Right kidney (tissue), 1 donor: ENCODE data around the gene RASA3.
"Not testable (repeated sequence)": the region's sequence is repeated elsewhere in the genome, so short reads cannot be mapped to it uniquely, and the experiment has no call there.

Source experiments
- DNase-seq: peaks from one replicate; pipeline ENCODE4 v3.0.0-alpha.2; 2016

Gene RASA3

DNA sequence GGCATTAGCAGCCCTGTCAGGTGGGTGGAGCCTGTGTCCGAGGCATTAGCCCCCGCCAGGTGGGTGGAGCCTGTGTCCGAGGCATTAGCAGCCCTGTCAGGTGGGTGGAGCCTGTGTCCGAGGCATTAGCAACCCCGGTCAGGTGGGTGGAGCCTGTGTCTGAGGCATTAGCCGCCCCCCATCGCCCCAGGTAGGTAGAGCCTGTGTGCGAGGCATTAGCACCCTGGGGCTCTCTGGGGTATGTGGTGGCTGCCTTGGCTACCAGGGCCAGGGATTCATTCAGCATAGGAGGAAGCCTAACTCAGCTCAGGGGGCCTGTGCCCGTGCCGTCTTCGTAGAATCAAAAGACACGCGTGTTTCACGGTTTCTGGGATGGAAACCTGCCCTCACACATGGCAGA lies 112.3 kb downstream of the RASA3 start:
- not testable (repeated sequence) for DNase-seq

DNA sequence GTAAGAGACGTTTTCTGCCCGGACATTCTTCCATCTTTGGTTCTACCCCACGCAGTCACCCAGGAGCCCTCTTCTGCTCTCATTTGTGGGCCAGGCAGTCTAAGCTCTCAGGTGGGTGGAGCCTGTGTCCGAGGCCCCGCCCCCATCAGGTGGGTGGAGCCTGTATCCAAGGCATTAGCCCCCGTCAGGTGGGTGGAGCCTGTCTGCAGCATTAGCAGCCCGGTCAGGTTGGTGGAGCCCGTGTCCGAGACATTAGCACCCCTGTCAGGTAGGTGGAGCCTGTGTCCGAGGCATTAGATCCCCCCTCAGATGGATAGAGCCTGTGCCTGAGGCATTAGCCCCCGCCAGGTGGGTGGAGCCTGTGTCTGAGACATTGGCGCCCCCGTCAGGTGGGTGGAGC lies 113.1 kb downstream of the RASA3 start:
- DNase-seq = no peak

DNA sequence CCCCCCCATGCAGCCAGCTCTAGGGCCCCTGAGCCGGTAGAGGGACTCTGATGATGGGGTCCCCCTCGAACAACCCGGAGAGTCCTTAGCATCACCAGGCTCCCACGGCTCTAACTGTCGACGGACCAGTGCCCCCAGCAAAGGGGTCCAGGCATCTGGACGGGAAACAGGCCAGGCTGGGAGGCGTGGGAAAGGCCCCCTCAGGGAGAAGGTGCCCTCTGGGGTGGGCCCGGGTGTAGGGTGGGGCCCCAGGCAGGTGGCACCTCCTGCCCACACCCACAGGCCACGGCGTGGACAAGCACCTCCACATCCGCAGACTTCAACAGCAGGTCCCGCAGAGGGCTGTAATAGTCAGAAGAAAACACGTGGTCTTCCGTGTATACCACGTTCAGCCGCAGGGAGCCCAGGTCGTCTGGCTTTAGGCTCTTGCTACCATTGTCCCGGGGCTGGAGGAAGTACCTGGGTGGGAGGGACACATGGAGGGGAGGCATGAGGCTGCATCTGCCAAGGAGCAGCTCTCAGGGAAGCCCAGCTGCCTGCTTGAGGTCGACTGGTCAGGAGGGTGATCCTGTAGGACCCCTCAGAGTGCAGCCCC lies 113.9 kb downstream of the RASA3 start:
- DNase-seq = no peak

DNA sequence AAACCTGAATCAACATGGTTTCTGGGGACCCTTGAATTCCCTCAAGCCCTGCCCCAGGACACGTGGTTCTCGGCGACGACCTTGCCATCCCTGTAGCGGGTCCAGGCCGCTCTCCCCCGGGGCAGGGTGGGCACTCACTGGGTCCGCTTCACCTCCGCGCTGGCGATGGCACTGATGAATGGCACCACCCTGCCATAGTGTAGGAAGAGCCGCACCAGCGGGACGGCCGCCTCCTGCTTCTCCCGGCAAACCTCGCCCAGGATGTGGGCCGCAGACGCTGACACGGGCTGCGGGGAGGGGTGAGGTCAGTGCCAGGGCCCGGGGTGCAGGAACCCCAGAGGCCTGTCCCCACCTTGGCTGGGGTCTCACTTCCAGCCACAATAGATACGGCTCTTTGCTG lies 114.5 kb downstream of the RASA3 start:
- DNase-seq = no peak

DNA sequence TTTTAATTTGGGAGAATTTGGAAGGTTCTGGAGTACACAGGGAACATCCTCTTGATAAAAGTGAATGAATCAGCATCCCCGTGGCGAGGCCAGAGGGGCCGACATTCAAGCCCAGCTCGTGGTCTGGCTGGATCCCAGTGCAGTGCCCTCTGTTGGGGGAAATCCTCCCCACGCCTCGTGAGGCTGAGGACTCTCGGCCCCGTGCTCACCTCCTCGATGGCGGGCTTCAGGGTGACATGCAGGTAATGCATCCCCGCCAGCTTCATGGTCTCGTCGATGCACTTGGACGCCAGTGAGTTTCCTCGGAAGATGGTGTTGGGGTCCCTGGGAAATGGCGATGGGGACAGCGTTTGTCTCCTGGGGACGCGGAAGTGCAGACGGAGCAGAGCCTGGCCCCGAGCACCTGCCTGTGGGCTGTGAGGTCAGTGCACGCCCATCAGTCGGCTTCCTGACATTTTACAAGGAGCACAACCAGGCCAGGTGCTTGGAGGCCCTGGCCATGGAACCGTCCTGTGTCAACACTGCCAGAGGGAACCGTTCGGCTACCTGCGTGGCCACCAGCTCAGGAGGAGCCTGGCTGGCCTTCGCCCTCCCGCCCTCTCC lies 115.3 kb downstream of the RASA3 start:
- no peak for DNase-seq

DNA sequence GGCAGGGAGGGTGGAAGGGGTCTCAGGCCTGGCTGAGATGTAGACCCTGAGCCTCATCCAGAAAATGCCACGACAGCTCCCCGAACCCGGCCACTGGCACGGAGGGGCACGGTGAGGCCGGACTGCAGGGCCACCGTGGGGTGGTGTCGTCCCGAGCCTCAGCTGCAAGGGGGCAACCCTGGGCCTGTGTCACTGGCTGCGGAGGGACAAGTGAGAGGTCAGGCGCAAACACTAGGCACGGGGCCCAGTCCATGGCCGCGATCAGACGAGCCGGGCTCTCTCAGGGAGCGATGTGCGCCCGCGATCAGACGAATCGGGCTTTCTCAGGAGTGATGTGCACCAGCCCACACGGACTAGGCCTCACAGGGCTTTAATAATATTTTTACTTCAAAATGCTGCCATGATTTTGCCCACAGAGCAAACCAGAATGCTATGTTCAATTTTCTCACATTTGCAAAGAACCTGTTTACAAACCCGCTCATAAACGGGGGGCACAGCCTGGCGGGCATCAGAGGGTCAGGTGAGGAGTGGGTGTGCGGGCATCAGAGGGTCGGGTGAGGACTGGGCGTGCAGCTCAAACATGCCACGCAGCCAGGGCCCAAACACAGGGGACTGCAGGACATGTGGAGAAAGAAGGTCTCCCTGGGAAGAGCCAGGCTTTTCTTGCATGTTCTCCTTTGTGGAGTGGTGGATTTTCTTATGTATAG lies 115.9 kb downstream of the RASA3 start:
- DNase-seq = no peak

DNA sequence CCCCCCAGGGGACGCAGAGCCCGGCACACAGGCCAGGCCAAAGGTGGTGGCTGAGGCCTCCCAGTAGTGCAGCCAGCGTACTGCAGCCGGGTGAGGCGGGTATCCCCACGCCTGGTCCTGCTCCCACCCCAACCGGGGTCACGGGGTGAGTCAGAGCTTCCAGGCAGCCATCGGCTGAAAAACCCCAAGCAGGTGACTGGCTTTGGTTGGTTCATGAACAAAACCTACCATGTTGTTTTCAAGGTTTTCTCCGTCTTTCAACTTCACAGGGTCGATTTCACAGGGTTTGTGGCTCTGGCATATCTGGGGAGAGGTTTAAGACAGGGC lies 116.5 kb downstream of the RASA3 start:
- DNase-seq = no peak

DNA sequence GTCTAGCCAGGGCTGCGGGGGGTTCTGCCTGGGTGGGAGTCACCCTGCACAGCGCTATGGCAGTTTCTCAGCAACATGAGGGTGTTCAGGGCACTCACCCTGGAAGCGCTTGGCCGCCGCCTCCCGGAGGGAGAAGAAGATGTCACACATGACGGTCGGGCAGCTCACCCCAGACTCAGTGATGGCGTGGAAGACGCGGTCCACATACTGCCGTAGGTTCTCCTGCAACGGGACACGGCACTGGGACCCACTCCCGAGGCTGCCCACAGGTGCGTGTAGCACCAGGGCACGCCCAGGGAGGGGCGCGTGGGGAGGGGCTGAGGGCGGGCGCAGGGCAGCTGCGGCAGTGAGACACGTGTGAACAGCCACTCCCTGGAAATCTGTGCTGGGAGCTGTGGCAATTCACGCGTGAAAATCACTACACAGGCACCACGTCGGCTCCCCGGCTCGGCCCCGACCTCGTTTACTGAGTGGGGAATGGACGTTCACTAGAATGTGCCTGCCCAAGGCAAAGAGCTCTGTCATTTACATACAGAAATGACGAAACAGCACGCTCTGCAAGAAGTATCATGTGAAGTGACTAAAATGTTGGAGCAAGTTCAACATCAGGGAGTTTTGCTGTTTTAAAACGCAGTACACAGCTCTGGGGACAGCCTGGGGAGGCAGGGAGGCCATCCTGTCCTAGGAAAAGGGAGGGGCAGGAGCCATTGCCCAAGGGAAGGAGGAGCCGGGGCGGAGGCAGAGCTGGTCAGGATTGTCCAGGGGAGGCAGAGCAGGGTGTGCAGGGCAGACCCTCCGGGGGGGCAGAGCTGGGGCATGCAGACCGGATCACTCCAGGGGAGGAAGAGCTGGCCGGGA lies 117.1 kb downstream of the RASA3 start:
- DNase-seq = no peak

DNA sequence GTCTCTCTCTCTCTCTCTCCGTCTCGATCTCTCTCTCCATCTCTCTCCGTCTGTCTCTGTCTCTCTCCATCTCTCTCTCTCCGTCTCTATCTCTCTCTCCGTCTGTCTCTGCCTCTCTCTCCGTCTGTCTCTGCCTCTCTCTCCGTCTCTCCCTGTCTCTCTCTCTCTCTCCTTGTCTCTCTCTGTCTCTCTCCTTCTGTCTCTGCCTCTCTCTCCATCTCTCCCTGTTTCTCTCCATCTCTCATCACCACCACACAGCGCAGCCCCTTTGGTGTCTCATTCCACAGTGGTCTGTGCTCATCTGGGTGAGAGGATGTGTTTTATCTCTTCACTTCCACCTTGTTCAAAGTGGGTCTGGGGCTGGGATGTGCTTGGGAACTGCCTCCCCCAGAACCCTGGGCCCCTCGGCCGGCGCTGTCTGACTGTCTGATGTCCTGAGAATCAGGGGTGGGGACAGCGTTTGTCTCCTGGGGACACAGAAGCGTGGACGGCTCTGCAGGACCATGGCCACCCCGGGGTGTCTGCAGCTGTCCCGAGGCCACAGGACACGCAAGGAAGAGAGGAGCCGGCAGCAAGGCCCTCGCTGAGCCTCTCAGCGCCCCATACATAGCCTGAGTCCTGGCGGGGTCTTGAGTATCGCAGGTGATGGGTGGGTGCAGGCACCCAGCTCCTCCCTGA lies 118.3 kb downstream of the RASA3 start:
- no peak for DNase-seq

DNA sequence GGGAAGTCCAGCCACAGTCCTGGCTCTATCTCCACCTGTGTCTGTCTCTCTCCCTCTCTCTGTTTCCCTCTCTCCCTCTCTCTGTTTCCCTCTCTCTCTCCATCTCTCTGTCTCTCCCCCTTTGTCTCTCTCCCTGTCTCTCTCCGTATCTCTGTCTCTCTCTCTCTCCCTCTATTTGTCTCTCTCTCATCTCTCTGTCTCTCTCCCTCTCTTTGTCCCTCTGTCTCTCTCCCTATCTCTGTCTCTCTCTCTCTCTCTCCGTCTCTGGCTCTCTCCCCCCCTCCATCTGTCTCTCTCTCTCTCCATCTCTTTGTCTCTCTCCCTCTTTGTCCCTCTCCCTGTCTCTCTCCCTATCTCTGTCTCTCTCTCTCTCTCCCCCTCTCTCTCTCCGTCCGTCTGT lies 119.1 kb downstream of the RASA3 start:
- DNase-seq = no peak

DNA sequence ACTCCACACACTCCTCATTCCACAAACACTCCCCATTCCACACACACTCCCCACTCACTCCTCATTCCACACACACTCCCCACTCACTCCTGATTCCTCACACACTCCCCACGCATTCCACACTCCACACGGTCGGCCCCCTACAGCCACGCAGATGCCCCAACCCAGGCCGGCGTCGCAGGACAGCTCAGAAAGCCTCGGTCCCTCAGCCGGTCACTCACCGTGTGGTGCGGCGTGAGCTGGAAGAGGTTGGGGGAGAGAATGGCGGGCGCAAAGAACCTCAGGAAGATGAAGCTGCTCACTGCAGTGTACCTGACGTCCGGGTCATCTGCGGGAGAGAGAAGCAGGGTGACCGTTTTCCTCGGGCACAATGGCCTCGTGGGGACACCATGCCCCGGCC lies 119.5 kb downstream of the RASA3 start:
- no peak for DNase-seq

DNA sequence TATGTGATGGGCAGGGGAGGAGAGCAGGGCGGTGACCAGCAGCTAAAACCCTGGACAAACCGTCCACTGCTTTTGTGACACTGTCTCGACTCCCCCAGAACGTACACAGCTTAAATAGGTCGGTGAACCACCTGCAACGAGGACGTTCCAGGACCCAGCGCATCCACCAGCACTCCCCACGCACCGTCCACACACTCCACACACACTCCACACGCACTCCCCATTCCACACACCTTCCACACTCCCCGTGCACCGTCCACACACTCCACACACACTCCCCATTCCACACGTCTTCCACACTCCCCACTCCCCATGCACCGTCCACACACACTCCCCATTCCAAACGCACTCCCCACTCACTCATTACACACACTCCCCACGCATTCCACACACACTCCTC lies 120.3 kb downstream of the RASA3 start:
- DNase-seq = no peak

DNA sequence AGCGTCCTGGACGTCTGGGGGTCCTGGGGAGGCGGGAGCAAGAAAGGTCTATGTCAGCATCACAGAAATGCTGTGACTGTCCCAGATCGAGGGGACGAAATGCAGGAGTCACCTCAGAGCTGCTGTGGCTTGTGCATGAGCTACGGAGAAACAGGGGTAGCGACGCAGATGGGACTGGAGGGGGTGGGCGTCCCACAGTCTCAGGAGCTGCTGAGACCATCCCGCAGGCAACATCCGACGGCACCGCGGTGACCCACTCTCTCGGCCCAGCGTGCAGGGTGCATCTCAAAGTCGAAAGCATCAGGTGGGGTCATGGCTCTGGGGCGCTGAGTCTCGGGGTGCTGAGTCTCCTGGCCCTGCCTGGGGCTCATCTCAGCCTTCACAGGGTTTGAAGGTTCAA lies 121.2 kb downstream of the RASA3 start:
- DNase-seq = no peak

DNA sequence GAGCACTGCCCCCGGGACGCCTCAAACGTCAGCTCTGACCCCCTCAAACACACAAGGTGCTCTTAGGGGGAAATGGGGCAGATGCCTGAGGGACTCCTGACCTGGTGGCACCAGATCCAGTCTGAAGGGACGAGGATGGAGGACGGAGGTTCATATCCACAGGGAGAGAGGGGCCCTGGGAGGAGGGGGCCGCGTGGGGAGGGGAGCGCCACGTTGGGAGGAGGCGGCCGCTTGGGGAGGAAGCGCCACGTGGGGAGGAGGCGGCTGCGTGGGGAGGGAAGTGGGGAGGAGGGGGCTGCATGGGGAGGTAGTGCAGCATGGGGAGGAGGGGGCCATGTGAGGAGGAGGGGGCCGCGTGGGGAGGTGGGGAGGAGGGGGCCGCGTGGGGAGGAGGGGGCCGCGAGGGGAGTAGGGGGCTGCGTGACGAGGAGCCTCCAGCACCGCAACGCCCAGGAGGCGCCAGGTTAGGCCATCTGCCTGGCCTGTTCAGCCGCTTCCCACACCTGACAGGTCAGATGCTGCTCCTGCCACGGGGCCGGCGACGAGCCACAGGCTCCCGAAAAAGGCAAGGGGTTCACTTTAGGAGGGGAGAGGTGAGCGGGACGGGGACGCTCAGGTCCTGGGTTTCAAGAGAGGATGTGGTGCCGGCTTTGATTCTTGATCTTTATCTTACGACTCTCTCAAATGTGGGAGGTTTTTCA lies 121.9 kb downstream of the RASA3 start:
- DNase-seq = no peak

DNA sequence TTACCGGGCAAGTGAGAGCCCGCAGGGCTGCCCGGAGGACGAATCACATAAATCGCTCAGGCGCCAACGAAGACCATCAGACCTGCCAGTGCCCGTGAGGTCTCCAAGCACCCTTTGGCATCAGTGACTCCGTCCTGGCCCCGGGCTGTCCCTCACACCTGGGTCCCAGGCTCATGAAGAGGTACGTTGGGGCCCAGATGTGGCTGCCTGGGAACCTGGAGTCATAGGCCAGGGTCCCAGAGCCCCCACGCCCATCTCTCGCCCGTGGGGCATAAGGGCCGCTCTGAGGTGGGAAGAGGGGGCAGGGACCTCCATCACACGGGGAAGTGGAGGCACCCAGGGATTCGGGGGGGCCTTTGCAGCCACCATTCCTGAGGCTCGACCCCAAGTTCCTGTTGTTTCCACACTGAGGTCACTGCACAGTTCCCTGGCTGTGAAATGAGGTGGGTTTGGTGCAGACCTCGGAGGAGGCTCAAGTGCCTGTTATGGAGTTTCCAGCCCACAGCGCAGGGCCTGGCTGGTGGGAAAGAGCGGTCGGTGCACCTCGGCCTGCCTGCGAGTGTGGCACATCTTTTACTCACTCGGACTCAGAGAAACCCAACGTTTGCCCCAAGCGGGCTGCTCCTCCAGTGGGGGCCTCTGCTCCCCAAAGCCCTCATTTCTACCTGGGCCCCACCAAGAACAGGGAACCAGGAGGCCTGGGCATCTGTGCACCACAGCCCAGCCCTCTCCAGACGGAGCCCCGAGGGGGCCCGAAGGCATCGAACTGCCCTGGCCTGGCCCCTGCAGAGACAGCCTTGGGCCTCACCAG lies 122.6 kb downstream of the RASA3 start:
- DNase-seq = no peak

DNA sequence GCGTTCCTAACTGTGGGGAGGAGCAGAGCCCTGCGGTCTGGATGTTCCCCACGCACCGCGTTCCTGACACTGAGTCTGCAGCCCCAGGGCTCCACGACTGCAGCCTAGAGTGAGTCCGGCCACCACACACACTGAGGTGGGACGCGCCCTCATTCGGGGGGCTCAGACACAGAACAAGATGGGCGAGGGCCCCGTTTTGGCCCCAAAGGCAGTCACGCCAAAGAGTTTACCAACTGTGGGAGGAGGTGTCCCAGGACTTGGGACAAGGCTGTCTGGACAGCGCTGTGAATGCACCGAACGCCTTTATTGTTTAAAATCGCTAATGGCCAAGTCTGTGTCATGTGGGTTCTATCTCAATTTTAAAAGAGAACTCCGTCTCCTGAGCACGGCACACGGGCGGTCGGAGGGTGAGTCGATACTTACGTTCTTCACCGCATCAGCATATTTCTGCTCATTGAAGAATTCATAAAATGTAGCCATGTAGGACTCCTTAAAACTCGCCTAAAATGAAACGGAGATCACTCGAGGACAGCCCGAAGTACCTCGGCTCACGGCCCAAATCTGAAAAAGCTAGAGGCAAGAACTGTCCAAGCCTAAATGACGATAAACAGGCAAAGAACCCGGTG lies 123.3 kb downstream of the RASA3 start:
- no peak for DNase-seq

DNA sequence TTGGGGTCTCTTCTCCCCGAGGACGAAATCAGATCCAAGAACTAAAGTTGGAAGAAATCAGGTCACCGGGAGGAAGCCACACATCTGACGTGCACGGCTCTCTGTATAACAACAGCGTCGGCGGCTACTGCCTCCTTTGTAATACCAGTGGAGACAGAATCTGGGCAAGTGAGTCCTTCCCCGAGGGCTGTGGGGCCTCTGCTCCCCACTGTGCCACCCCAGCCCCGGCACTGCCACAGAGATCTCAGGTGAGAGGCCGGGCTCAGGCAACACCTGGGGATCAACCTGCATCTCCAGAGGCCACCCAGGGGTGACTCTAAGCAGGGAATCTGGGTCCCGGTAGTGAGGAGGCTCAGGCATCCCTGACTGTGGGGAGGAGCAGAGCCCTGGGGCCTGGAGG lies 124.9 kb downstream of the RASA3 start:
- no peak for DNase-seq

DNA sequence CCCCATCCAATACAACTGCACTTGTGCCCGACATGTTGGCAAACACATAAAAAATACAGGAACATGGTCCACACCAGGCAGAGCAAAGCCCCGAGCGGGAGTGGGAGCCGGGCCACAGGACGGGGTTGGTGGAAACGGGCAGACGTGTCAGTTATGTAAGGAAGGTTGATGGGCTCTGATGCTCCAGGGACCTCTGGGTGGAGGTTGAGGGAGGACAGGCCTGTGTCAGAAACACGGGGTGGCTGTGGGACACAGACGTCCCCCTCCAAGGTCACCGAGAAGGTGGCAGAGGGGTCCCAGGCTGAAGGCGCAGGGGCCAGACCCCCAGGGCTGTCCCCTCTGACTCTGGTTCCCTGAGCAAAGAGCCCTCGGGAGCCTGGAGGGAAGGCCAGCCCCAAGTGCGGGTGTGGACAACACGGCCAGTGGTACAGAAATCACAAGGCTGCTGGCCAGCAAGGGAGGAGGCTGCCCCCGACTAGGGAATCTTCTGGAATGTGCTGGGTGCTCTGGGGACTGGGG lies 127.2 kb downstream of the RASA3 start:
- no peak for DNase-seq

DNA sequence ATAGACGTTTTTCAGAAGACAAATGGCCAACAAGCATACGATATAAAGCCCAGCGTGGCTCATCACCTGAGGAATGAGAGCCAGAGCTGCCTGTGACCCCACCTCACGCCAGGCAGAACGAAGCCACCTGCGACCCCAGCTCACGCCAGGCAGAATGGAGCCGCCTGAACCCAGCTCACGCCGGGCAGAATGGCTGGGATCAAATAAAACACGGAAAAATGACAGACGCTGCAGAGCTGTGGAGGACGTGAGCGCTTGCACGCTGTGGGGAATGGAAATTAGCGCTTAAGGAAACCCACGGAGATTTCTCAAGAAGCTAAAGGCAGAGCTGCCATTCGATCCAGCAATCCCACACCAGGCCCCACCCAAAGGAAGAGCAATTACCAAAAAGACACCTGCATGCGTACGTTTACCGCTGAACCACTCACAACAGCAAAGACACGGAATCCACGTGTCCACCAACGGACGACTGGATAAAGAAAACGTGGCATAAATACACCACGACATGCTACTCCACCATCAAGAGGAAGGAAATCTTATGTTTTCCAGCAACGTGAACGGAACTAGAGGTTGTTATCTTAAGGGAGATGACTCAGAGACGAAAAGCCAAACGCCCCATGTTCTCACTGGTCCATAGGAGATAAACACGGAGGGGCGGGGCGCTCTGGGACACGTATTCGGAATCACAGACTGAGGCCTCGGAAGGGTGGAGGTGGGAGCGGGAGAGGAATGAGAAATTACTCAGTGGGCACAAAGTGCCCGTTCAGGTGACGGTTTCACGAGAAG lies 127.8 kb downstream of the RASA3 start:
- no peak for DNase-seq
